ENCODE data around the gene ELFN2. TPM values are rescaled to one million over a fixed set of nuclear protein-coding genes. Genes with fewer than 3 reads are reported as not detected.
A peak's percentile ranks its signal among the peaks of the same experiment; 100 is the strongest.

The ELFN2 gene
- total RNA-seq (2022) (1.5 and 2.8 TPM in 2 replicates), Bru-seq, nascent RNA (percentile 20 among the genes with signal in this experiment), BruChase-seq, experiment 1, labeled RNA remaining after a 6-hour chase (percentile 34 among the genes with signal in this experiment), BruChase-seq, experiment 2, labeled RNA remaining after a 2-hour chase (percentile 28 among the genes with signal in this experiment)
- long read RNA-seq = 0 reads

- DNase-seq = peak; percentile 47
- Mint-ChIP-seq H3K36me3 (ENCODE audit: insufficient read depth, unreplicated experiment) (peaks cover 31% of the 10 kb centered on the region), H3K4me3 (ENCODE audit: low read depth, unreplicated experiment) (peak within 1 kb of the TSS; percentile 87), H3K4me1 (ENCODE audit: low read depth, unreplicated experiment) (peaks cover 28% of the 10 kb centered on the region), H3K27me3 (ENCODE audit: unreplicated experiment) (peaks cover 52% of the 10 kb centered on the region), H3K27ac (ENCODE audit: unreplicated experiment) (no peak within 1 kb of the TSS), H3K9me3 (ENCODE audit: low read depth, unreplicated experiment) (no peaks in the 10 kb centered on the region)
- CTCF ChIA-PET = no interaction called here
- no TSS peak for BruUV-seq (replicated peaks)
- TF ChIP-seq CTCF (IDR thresholded peaks at IDR 0.05; ENCODE audit: unreplicated experiment) = no peak
- intact Hi-C loops (cut with micrococcal nuclease; ENCODE audit: unreplicated experiment) = no loop called here
Measured at GRCh38 chr22:37427135-37427710, at the start of gene ELFN2. Gene ELFN2, minus strand, starts transcription at chr22:37427479. Its CDS starts 51,945 bp downstream, at chr22:37375534.

- intact Hi-C loops (cut with micrococcal nuclease; ENCODE audit: unreplicated experiment) = no loop called here
- no peaks in the 10 kb centered on the region for H3K27me3 Mint-ChIP-seq (ENCODE audit: unreplicated experiment)
- BruUV-seq (replicated peaks) = no TSS peak
- TF ChIP-seq CTCF (IDR thresholded peaks at IDR 0.05; ENCODE audit: unreplicated experiment) = no peak
- peaks cover 8% of the 10 kb centered on the region for H3K36me3 Mint-ChIP-seq (ENCODE audit: insufficient read depth, unreplicated experiment)
- H3K4me1 Mint-ChIP-seq (ENCODE audit: low read depth, unreplicated experiment) = no peaks in the 10 kb centered on the region
- no peaks in the 10 kb centered on the region for H3K9me3 Mint-ChIP-seq (ENCODE audit: low read depth, unreplicated experiment)
- DNase-seq = no peak
- CTCF ChIA-PET = no interaction called here
- H3K4me3 Mint-ChIP-seq (ENCODE audit: low read depth, unreplicated experiment) = no peak overlapping the region
- H3K27ac Mint-ChIP-seq (ENCODE audit: unreplicated experiment) = no peak overlapping the region
Measured at GRCh38 chr22:37476389-37477329, 49.4 kb upstream of the ELFN2 start.

- no peaks in the 10 kb centered on the region for H3K4me1 Mint-ChIP-seq (ENCODE audit: low read depth, unreplicated experiment)
- no peak overlapping the region for H3K27ac Mint-ChIP-seq (ENCODE audit: unreplicated experiment)
- no peak for TF ChIP-seq CTCF (IDR thresholded peaks at IDR 0.05; ENCODE audit: unreplicated experiment)
- peaks cover 8% of the 10 kb centered on the region for H3K36me3 Mint-ChIP-seq (ENCODE audit: insufficient read depth, unreplicated experiment)
- H3K4me3 Mint-ChIP-seq (ENCODE audit: low read depth, unreplicated experiment) = no peak overlapping the region
- H3K27me3 Mint-ChIP-seq (ENCODE audit: unreplicated experiment) = no peaks in the 10 kb centered on the region
- BruUV-seq (replicated peaks) = no TSS peak
- CTCF ChIA-PET = interaction anchor here (0.6 to 0.7 kb wide), 2 partner anchors 143 to 343 kb away, joined by 3 read pairs; no protein-coding TSS in a partner anchor
- no peaks in the 10 kb centered on the region for H3K9me3 Mint-ChIP-seq (ENCODE audit: low read depth, unreplicated experiment)
- DNase-seq = no peak
- intact Hi-C loops (cut with micrococcal nuclease; ENCODE audit: unreplicated experiment) = no loop called here
Measured at GRCh38 chr22:37474447-37475090, 47.3 kb upstream of the ELFN2 start.

GRCh38 chr22:37473437-37473946, 46.2 kb upstream of the ELFN2 start:
- no peak for DNase-seq
- CTCF ChIA-PET = interaction anchor here (1.0 to 1.1 kb wide), 2 partner anchors 25 to 149 kb away, joined by 3 to 8 read pairs; no protein-coding TSS in a partner anchor
- Mint-ChIP-seq H3K4me1 (ENCODE audit: low read depth, unreplicated experiment) (no peaks in the 10 kb centered on the region), H3K27ac (ENCODE audit: unreplicated experiment) (no peak overlapping the region), H3K9me3 (ENCODE audit: low read depth, unreplicated experiment) (no peaks in the 10 kb centered on the region), H3K36me3 (ENCODE audit: insufficient read depth, unreplicated experiment) (peaks cover 8% of the 10 kb centered on the region), H3K27me3 (ENCODE audit: unreplicated experiment) (no peaks in the 10 kb centered on the region), H3K4me3 (ENCODE audit: low read depth, unreplicated experiment) (no peak overlapping the region)
- no TSS peak for BruUV-seq (replicated peaks)
- TF ChIP-seq CTCF (IDR thresholded peaks at IDR 0.05; ENCODE audit: unreplicated experiment) = no peak
- intact Hi-C loops (cut with micrococcal nuclease; ENCODE audit: unreplicated experiment) = no loop called here
